ENCODE measurements around the gene AMPH. TPM values are rescaled to one million over a fixed set of nuclear protein-coding genes. Genes with fewer than 3 reads are reported as not detected.

The AMPH gene
- total RNA-seq, 6 experiments from 2014 or later: 4.5 to 6.2 (median 5.8) TPM

GRCh38 chr7:38518541-38518940, 112.6 kb downstream of the AMPH start:
- Mint-ChIP-seq H3K27ac (no peak overlapping the region), H3K4me3 (no peak overlapping the region), H3K9me3 (peaks cover 17% of the 10 kb centered on the region; the same call in 1 of the 2 replicates), H3K36me3 (ENCODE audit: low read depth) (no peaks in the 10 kb centered on the region), H3K27me3 (ENCODE audit: insufficient read depth) (no peaks in the 10 kb centered on the region; the same call in 1 of the 2 replicates), H3K4me1 (ENCODE audit: low read depth) (peaks cover 7% of the 10 kb centered on the region)
- TF ChIP-seq CTCF (IDR thresholded peaks at IDR 0.05): no peak
- no peak for DNase-seq

- Mint-ChIP-seq H3K27me3 (ENCODE audit: insufficient read depth) (no peaks in the 10 kb centered on the region; the same call in 1 of the 2 replicates), H3K9me3 (peaks cover 21% of the 10 kb centered on the region), H3K4me3 (no peak overlapping the region), H3K36me3 (ENCODE audit: low read depth) (no peaks in the 10 kb centered on the region), H3K27ac (no peak overlapping the region), H3K4me1 (ENCODE audit: low read depth) (peaks cover 1% of the 10 kb centered on the region)
- no peak for DNase-seq
- no peak for TF ChIP-seq CTCF (IDR thresholded peaks at IDR 0.05)
Measured at GRCh38 chr7:38512704-38513103, 118.5 kb downstream of the AMPH start.

- Mint-ChIP-seq H3K36me3 (ENCODE audit: low read depth) (no peaks in the 10 kb centered on the region), H3K4me3 (no peak overlapping the region), H3K9me3 (peaks cover 19% of the 10 kb centered on the region), H3K27ac (no peak overlapping the region), H3K4me1 (ENCODE audit: low read depth) (peaks cover 5% of the 10 kb centered on the region), H3K27me3 (ENCODE audit: insufficient read depth) (no peaks in the 10 kb centered on the region; the same call in 1 of the 2 replicates)
- no peak for TF ChIP-seq CTCF (IDR thresholded peaks at IDR 0.05)
- no peak for DNase-seq
Measured at GRCh38 chr7:38512291-38512690, 118.9 kb downstream of the AMPH start.

- DNase-seq: no peak
- Mint-ChIP-seq H3K9me3 (peaks cover 4% of the 10 kb centered on the region), H3K4me3 (peak overlapping the region; percentile 49), H3K4me1 (ENCODE audit: low read depth) (peaks cover 27% of the 10 kb centered on the region), H3K36me3 (ENCODE audit: low read depth) (no peaks in the 10 kb centered on the region), H3K27ac (no peak overlapping the region), H3K27me3 (ENCODE audit: insufficient read depth) (peaks cover 2% of the 10 kb centered on the region; the same call in 1 of the 2 replicates)
- no peak for TF ChIP-seq CTCF (IDR thresholded peaks at IDR 0.05)
Measured at GRCh38 chr7:38507384-38507783, 123.8 kb downstream of the AMPH start.

- no peak for TF ChIP-seq CTCF (IDR thresholded peaks at IDR 0.05)
- H3K36me3 Mint-ChIP-seq (ENCODE audit: low read depth): no peaks in the 10 kb centered on the region
- peaks cover 2% of the 10 kb centered on the region; the same call in 1 of the 2 replicates for H3K27me3 Mint-ChIP-seq (ENCODE audit: insufficient read depth)
- H3K4me1 Mint-ChIP-seq (ENCODE audit: low read depth): peaks cover 27% of the 10 kb centered on the region
- peak overlapping the region; percentile 42 for H3K27ac Mint-ChIP-seq
- H3K4me3 Mint-ChIP-seq: peak overlapping the region; percentile 48
- peak; percentile 49 for DNase-seq
- H3K9me3 Mint-ChIP-seq: no peaks in the 10 kb centered on the region
Measured at GRCh38 chr7:38506756-38507155, 124.4 kb downstream of the AMPH start.

GRCh38 chr7:38506004-38506403, 125.2 kb downstream of the AMPH start:
- Mint-ChIP-seq H3K27me3 (ENCODE audit: insufficient read depth) (peaks cover 2% of the 10 kb centered on the region; the same call in 1 of the 2 replicates), H3K4me1 (ENCODE audit: low read depth) (peaks cover 27% of the 10 kb centered on the region), H3K27ac (peak overlapping the region; percentile 17; the same call in 1 of the 2 replicates), H3K4me3 (no peak overlapping the region), H3K9me3 (no peaks in the 10 kb centered on the region), H3K36me3 (ENCODE audit: low read depth) (no peaks in the 10 kb centered on the region)
- DNase-seq: no peak
- no peak for TF ChIP-seq CTCF (IDR thresholded peaks at IDR 0.05)

Data from HFFc6 (cell line).